Middle frontal gyrus (tissue), 1 donor: ENCODE results near the gene HDAC4.

ENCODE experiments used
- DNase-seq: peaks from one replicate; pipeline ENCODE4 v3.0.0-alpha.2; 2015; ENCODE audit warnings: low spot score; ENCODE audit errors: extremely low spot score

The HDAC4 gene

GRCh38 chr2:239036819-239037558, 363.8 kb downstream of the HDAC4 start:
- no peak for DNase-seq

GRCh38 chr2:239035997-239036731, 364.7 kb downstream of the HDAC4 start:
- no peak for DNase-seq

- no peak for DNase-seq
Measured at GRCh38 chr2:239035361-239035814, 365.4 kb downstream of the HDAC4 start.

GRCh38 chr2:239034561-239035341, 366.1 kb downstream of the HDAC4 start:
- no peak for DNase-seq

- DNase-seq, result no peak
Measured at GRCh38 chr2:239033801-239034560, 366.8 kb downstream of the HDAC4 start.

- DNase-seq, result no peak
Measured at GRCh38 chr2:239029958-239030357, 370.9 kb downstream of the HDAC4 start.

- no peak for DNase-seq
Measured at GRCh38 chr2:239028253-239028619, 372.6 kb downstream of the HDAC4 start.

GRCh38 chr2:239027391-239028252, 373.2 kb downstream of the HDAC4 start:
- DNase-seq, result no peak

- no peak for DNase-seq
Measured at GRCh38 chr2:239026711-239027361, 374.0 kb downstream of the HDAC4 start.

- no peak for DNase-seq
Measured at GRCh38 chr2:239025951-239026461, 374.8 kb downstream of the HDAC4 start.

GRCh38 chr2:239025096-239025801, 375.6 kb downstream of the HDAC4 start:
- DNase-seq, result no peak

GRCh38 chr2:239024226-239024625, 376.6 kb downstream of the HDAC4 start:
- no peak for DNase-seq

- no peak for DNase-seq
Measured at GRCh38 chr2:239022437-239023260, 378.2 kb downstream of the HDAC4 start.

- DNase-seq, result no peak
Measured at GRCh38 chr2:239021651-239022436, 379.0 kb downstream of the HDAC4 start.

GRCh38 chr2:239021224-239021623, 379.6 kb downstream of the HDAC4 start:
- DNase-seq, result no peak

GRCh38 chr2:239020541-239021041, 380.2 kb downstream of the HDAC4 start:
- no peak for DNase-seq

GRCh38 chr2:239019183-239019581, 381.6 kb downstream of the HDAC4 start:
- no peak for DNase-seq
